GM18517 (cell line): ENCODE results near the gene DNAAF1.
"Not testable (repeated sequence)": the region's sequence is repeated elsewhere in the genome, so short reads cannot be mapped to it uniquely, and the experiment has no call there.

Source experiments
- ATAC-seq: cut with Tn5 transposase; IDR thresholded peaks from one replicate; pipeline ENCODE4 v1.9.1; 2021; ENCODE audit warnings: mild to moderate bottlenecking, moderate library complexity; ENCODE audit not compliant: unreplicated experiment

The DNAAF1 gene

GRCh38 chr16:84205123-84205522, 60.0 kb downstream of the DNAAF1 start:
- ATAC-seq, result not testable (repeated sequence)

DNA sequence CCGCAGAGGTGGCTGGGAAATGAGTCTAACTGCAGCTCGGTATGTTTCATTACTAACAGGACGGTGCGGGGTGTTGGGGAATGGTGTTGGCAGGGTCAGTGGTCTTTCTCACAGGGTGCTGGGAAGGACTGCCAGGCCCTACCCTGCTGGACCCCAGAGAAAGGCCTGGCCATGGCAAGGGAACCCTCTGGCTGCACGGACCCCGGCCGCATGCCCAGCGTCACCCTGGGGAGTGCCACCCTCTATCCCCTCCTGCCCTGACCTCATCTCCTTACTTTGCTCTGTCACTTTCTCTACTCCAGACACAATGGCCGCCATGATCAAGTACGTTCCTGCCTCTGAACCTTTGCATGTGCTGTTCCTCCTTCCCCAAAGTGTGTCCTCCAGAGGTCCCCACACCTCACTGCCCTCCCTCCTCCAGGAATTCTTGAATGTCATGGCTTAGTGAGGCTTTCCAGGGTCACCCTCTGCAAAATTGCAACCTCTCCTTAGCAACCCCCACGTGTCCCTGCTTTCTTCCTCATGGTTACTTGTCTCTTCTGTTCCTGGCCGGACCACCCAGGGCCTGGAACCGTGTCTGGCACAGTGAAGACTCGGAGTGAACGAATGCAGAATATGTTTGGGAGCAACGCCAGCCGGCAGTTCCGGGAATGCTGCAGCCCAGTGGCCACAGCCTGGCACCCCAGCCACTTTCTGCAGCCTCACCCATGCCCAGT, 61.0 kb downstream of the DNAAF1 start:
- no peak for ATAC-seq

- ATAC-seq, result no peak
Observed at GRCh38 chr16:84207251-84207650, 62.1 kb downstream of the DNAAF1 start.

- no peak for ATAC-seq
Observed at GRCh38 chr16:84207879-84208278, 62.8 kb downstream of the DNAAF1 start.

DNA sequence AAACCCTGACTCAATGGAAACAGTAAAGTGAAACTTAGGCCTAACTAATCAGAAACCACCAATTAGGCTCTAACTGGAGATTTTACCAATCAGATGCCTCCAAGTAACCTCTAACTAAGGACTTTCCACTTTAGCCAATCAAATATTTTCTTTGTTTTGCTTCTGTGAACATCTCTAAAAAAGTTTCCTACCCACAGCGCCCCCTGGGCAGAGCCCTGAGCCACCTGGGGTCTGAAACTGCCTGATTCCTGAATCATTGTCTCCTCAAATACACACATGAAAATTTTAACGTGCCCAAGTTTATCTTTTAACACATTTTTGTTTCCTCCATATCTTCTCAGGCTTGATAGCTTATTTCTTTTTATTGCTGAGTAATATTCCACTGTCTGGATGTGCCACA, 64.9 kb downstream of the DNAAF1 start:
- ATAC-seq, result no peak

GRCh38 chr16:84212154-84212553, 67.0 kb downstream of the DNAAF1 start:
- no peak for ATAC-seq

DNA sequence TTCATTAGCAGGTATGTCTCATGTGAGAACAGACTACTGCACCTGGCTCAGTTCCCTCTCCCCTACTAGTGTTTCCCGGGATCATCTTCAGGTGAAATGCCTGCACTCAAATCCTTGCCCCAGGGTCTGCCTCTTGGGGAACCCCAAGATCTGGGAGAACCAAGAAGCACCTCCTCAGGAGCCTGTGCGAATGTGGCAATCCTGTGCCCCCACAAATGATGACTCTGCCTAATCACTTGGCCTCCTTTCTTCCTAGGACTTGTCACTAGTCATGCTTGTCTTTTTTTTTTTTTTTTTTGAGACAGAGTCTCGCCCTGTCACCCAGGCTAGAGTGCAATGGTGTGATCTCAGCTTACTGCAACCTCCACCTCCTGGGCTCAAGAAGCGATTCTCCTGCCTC, 67.5 kb downstream of the DNAAF1 start:
- no peak for ATAC-seq

DNA sequence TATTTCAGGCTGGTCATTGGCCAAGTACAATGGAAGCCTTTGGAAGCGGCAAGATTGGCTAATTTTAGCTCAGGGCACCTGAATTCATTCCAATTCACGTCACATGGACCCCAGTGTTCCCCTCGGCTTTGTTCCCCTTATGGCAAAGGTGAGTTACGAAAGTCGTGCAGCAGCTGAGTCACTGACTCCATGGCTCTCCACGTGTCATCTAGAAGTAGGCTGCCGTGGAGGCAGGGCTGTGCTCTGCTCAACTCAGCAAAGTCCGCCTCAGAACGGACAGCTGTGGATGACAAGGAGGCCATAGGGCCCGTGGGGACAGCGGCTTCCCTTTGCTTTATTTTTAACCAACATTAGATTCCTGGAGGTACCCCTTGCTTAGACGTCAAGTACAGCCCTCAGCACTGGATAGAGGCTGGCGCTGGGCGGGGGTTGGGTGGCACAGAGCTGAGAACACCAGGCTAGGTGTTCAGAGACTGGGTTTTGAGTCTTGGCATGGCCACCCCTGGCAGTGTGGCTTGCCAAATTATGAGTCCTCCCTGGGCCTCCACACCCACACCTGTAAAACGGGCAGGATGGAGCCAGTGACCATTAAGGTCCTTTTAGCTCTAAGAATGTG, 69.5 kb downstream of the DNAAF1 start:
- no peak for ATAC-seq

DNA sequence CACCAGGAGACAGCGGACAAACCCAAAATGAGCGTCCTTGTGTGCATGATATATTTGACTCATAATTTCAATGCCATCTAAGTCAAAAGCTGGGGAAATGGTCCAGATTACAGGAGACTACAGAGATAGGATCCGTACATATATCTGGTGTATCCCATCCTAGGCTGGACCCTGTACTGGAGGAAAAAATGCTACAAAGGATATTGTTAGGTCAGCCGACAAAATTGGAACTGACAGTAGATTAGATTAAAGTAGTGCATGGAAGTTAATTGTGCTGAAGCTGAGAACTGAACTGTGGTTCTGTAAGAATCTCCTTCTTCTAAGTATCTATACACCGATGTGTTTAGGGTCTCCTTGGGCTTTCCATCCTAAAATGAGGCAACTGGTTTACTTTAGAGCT, 70.4 kb downstream of the DNAAF1 start:
- ATAC-seq, result no peak

DNA sequence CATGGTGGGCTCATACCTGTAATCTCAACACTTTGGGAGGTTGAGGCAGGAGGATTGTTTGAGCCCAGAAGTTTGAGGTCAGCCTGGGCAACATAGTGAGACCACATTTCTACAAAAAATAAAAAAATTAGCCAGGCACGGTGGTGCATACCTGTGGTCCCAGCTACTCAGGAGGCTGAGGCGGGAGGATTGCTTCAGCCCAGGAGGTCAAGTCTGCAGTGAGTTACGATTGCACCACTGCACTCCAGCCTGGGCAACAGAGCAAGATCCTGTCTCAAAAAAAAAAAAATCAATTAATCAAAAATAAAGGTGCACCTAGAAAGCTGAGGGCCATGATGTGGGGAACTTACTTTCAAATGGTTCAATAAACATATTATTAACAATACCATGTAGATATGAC, 71.0 kb downstream of the DNAAF1 start:
- not testable (repeated sequence) for ATAC-seq

DNA sequence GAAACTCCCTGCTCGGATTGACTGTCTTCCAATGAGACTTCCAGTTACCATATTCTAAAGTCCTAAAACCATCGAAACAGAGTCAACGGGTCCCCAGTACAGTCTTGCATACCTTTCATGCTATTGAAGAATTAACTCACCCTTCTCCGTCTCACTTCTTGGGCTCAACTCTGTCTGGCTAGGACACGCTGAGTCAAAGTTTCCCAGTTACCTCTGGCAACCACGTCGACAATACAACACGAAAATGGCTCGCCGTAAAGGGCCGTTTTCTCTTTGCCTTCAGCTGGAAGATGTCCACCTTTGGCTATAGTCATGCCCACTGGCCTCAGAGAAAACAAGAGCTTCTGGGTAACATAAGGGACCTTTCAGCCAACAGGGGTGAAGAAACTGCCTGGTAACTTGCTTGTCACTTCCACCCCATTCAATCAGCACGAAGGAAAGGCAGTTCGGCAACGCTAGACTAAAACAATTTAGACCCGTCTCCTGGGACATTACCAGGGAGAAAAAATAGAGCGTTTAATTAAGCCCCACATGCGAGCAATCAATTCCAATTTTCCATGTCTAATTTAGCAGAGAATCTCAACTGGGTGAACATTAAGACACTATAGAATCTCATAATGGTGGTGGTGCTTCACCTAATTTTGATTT, 73.2 kb downstream of the DNAAF1 start:
- ATAC-seq, result no peak

DNA sequence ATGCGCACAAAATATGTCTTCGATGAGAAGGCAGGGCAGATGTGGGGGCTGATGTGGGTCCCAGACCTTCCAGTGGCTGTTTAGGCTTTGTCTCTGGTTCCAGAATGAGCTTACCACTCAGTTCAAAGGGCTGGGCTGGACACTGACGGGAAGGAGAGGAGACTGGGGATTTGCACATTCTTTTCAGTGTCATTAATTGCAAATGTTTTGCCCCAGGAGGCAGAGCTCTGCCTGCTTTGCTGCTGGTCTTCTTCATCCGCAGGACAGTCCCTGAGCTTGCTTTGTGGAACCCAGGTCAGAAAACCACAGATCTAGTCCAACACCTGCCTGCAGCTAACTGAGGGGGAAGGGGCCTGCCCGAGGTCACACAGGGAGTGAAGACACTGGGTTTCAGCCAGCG, 73.8 kb downstream of the DNAAF1 start:
- no peak for ATAC-seq

GRCh38 chr16:84220851-84221250, 75.7 kb downstream of the DNAAF1 start:
- ATAC-seq, result no peak

- no peak for ATAC-seq
Observed at GRCh38 chr16:84223456-84223855, 78.3 kb downstream of the DNAAF1 start.

DNA sequence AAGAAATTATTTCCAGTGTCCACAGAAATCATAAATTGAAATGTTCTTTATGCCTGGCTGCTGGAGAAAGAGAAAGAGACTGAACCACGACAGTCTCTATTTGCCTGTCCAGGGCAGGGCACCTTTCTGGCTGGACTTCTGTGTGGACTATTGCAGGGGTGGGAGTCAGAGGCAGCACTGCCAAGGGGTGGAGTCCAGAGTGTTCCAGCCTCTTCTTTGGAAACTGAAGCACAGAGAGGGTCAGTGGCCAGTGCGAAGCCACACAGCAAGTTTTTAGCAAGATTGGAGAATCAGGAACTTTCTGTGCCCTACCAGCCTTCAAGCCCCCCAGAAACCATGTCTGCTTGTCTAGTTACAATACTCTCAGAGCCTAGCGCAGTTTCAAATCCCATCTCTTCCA, 79.4 kb downstream of the DNAAF1 start:
- no peak for ATAC-seq

- no peak for ATAC-seq
Observed at GRCh38 chr16:84225126-84225525, 80.0 kb downstream of the DNAAF1 start.

DNA sequence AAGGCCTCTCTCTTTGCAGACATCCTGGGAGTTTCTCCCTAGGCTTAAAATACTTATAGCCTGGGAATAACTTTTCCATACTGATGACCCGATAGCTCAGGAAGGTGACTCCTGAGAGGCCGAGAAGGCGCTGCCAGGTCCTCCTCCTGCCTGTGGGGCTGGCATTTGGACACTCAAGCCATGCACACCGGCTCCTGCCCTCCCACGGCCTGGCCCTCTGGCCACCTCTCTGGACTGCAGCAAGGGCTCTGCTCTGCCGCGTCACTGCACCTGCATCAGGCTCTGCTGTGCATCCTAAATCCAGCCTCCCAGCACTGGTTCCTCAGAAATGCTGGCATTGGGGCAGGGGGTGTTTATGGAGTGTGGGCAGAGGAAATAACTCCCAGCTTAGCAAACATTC, 80.5 kb downstream of the DNAAF1 start:
- no peak for ATAC-seq

DNA sequence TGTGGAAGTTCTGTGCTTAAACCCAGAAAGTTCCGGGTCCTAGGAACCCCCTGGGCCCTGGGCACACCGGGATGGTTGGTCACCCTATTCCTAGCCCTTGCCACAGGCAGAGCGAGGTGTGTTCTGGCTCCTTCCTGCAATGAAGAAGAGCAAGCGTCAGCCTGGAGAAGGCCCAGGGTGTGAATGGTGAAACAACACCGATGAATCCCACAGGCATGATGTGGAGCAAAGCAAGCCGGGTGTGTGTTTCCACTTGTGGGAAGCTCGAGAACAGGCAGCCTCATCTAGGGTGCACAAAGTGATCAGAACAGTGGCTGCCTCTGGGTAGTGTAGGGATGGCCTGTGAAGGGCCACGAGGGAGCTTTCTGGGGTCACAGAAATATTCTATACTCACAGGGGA, 80.9 kb downstream of the DNAAF1 start:
- ATAC-seq, result no peak
